PFSK-1 (cell line): ENCODE data around the gene ACSF2.

Experiments used
- FOXP2 ChIP-seq: optimal IDR thresholded peaks from 2 replicates; pipeline ENCODE3; 2011; ENCODE audit warnings: borderline replicate concordance, control low read depth, inconsistent platforms; ENCODE audit not compliant: insufficient read depth; ENCODE audit errors: extremely low read length, extremely low read depth
- POLR2AphosphoS5 ChIP-seq: IDR thresholded peaks from 2 replicates; pipeline ENCODE4 v1.6.1; 2012; ENCODE audit warnings: low read depth, mild to moderate bottlenecking, control low read depth, low read length, moderate library complexity
- REST ChIP-seq, 2 experiments: IDR thresholded peaks; 2 replicates each; pipeline versions ENCODE4 v1.6.1 to v1.8.0; 2011 to 2012; ENCODE audit warnings: low read depth in 2 of 2, low read length in 2 of 2, control low read depth in 1 of 2, inconsistent platforms in 1 of 2, mild to moderate bottlenecking in 1 of 2, moderate library complexity in 1 of 2; ENCODE audit not compliant: insufficient read depth in 1 of 2
- SIN3A ChIP-seq: IDR thresholded peaks from 2 replicates; pipeline ENCODE4 v1.6.1; 2012; ENCODE audit warnings: mild to moderate bottlenecking, low read length, moderate library complexity, borderline replicate concordance; ENCODE audit not compliant: insufficient read depth
- TAF1 ChIP-seq: IDR thresholded peaks from 2 replicates; pipeline ENCODE4 v1.6.1; 2012; ENCODE audit warnings: low read length, control low read depth, borderline replicate concordance; ENCODE audit not compliant: insufficient read depth

GRCh38 chr17:50488880-50489279 is 62.9 kb downstream of the ACSF2 start:
- no peak for TF ChIP-seq POLR2AphosphoS5
- TF ChIP-seq TAF1: no peak
- no peak for TF ChIP-seq SIN3A
- no peak for TF ChIP-seq REST (IDR thresholded peaks at IDR 0.05; ENCODE audit: insufficient read depth in 1 of 2, low read depth in 2 of 2, low read length in 2 of 2)
- no peak for TF ChIP-seq FOXP2
